BLaER1 (cell line): ENCODE results near the gene DPEP1.

Experiments used
- H3K27ac ChIP-seq: shearing (Covaris generic); formaldehyde crosslinking; 2 replicates; pipeline ENCODE4 v1.8.1; 2022
- H3K27me3 ChIP-seq: shearing (Covaris generic); formaldehyde crosslinking; 2 replicates; pipeline ENCODE4 v1.8.1; 2022
- H3K36me3 ChIP-seq: shearing (Covaris generic); formaldehyde crosslinking; 2 replicates; pipeline ENCODE4 v1.8.1; 2022
- H3K4me1 ChIP-seq: shearing (Covaris generic); formaldehyde crosslinking; 2 replicates; pipeline ENCODE4 v1.8.1; 2022
- H3K4me2 ChIP-seq: shearing (Covaris generic); formaldehyde crosslinking; 2 replicates; pipeline ENCODE4 v1.8.1; 2022
- H3K4me3 ChIP-seq: shearing (Covaris generic); formaldehyde crosslinking; 2 replicates; pipeline ENCODE4 v1.8.1; 2022
- H3K9ac ChIP-seq: shearing (Covaris generic); formaldehyde crosslinking; 2 replicates; pipeline ENCODE4 v1.8.1; 2022
- H3K9me3 ChIP-seq: shearing (Covaris generic); formaldehyde crosslinking; 2 replicates; pipeline ENCODE4 v1.8.1; 2022
- H4K20me1 ChIP-seq: shearing (Covaris generic); formaldehyde crosslinking; 2 replicates; pipeline ENCODE4 v1.8.1; 2022
- Cebpa-rat ChIP-seq: shearing (Covaris generic); IDR thresholded peaks from 2 replicates; pipeline ENCODE4 v1.8.1; 2022

Gene DPEP1

GRCh38 chr16:89642574-89642973 lies 29.1 kb downstream of the DPEP1 start:
- peaks cover under 1% of the 10 kb centered on the region; the same call in 1 of the 2 replicates for H4K20me1 ChIP-seq
- H3K36me3 ChIP-seq, result peaks cover 45% of the 10 kb centered on the region
- H3K27ac ChIP-seq, result 0 out of 2 replicates have a peak overlapping the region, but pooled peaks have one; percentile 8
- TF ChIP-seq Cebpa-rat, result no peak
- no peaks in the 10 kb centered on the region for H3K9me3 ChIP-seq
- peaks cover 50% of the 10 kb centered on the region for H3K4me1 ChIP-seq
- H3K4me2 ChIP-seq, result 0 out of 2 replicates have a peak overlapping the region, but pooled peaks have one; percentile 95
- no peak overlapping the region for H3K4me3 ChIP-seq
- no peaks in the 10 kb centered on the region for H3K27me3 ChIP-seq
- H3K9ac ChIP-seq, result no peak overlapping the region

DNA sequence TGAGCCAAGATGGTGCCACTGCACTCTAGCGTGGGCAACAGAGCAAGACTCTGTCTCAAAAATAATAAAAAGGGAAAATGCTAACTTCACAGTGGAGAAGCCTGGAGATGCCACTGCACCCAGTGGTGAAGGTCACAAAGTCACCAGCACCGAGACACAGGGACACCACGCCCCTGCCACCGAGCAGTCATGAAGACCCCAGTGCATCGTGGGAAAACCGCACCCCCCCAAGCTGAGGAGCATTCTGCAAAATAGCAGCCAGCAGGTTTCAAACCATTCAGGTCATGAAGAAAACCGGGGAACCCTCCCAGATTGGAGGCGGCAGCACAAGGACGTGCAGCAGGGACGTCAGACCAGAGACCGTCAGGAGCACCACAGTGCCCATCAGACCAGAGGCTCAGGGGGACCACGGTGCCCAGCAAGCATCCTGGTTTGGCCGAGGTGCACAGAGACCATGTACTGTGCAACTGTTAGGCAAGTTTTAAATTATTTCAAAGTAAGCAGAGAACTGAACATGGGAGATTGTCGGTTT lies 30.4 kb downstream of the DPEP1 start:
- H3K27me3 ChIP-seq, result no peaks in the 10 kb centered on the region
- H3K27ac ChIP-seq, result 0 out of 2 replicates have a peak overlapping the region, but pooled peaks have one; percentile 9
- no peak for TF ChIP-seq Cebpa-rat

DNA sequence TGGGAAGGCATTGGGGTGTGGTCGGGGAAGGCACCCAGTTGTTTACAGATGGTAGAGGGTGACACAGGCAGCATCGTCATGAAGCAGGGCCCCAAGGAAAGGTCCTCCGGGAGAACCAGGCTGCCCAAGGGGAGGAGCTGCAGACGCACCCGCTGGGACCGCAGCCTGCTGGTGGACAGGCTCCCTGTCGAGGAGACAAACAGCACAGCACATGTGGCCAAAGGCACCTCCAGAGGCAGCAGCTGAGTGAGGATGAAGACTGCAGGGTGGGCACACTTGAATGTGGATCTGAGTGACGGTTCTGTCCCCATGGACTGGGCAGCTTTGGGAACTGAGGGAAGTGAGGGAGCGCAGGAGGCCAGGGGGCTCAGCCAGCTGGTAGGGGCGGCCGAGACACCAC lies 31.7 kb downstream of the DPEP1 start:
- H3K4me1 ChIP-seq, result peaks cover 33% of the 10 kb centered on the region
- H3K27me3 ChIP-seq, result no peaks in the 10 kb centered on the region
- H3K4me2 ChIP-seq, result no peak overlapping the region
- TF ChIP-seq Cebpa-rat, result no peak
- no peaks in the 10 kb centered on the region for H3K9me3 ChIP-seq
- peaks cover 2% of the 10 kb centered on the region; the same call in 1 of the 2 replicates for H4K20me1 ChIP-seq
- H3K4me3 ChIP-seq, result no peak overlapping the region
- H3K36me3 ChIP-seq, result peaks cover 54% of the 10 kb centered on the region
- no peak overlapping the region for H3K9ac ChIP-seq
- no peak overlapping the region; the same call in 1 of the 2 replicates for H3K27ac ChIP-seq

More for the DNA sequence above, 30.4 kb downstream of the DPEP1 start:
- Histone ChIP-seq H3K9me3 (no peaks in the 10 kb centered on the region), H3K9ac (no peak overlapping the region; the same call in 1 of the 2 replicates), H4K20me1 (no peaks in the 10 kb centered on the region), H3K4me3 (no peak overlapping the region), H3K36me3 (peaks cover 44% of the 10 kb centered on the region), H3K4me2 (no peak overlapping the region), H3K4me1 (peaks cover 41% of the 10 kb centered on the region)

GRCh38 chr16:89646270-89646669 lies 32.8 kb downstream of the DPEP1 start:
- Histone ChIP-seq H4K20me1 (peaks cover 13% of the 10 kb centered on the region), H3K4me2 (no peak overlapping the region), H3K4me3 (no peak overlapping the region), H3K27ac (no peak overlapping the region), H3K27me3 (no peaks in the 10 kb centered on the region), H3K36me3 (peaks cover 65% of the 10 kb centered on the region), H3K9ac (no peak overlapping the region), H3K4me1 (peaks cover 21% of the 10 kb centered on the region), H3K9me3 (no peaks in the 10 kb centered on the region)
- TF ChIP-seq Cebpa-rat, result no peak

DNA sequence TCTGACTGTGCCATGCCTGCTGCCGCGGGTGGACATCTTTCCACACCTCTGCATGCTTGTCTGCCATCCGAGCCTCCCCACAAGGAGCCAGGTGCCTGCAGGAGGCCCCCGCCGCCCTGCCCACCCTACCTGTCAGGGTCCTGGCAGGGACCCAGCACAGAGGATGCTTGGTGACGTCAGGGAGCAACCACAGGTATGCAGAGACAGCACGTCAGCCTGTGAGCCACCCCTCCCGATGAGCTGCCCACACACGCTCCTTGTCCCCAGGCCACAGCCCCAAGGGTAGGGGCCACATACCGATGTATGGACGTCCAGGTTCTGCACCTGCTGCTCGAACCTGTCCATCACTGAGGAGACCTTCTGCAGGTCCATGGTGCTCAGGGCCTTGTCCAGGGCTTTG lies 33.5 kb downstream of the DPEP1 start:
- H3K9me3 ChIP-seq, result no peaks in the 10 kb centered on the region
- no peak overlapping the region for H3K4me3 ChIP-seq
- H3K27ac ChIP-seq, result no peak overlapping the region
- no peak overlapping the region for H3K4me2 ChIP-seq
- H3K9ac ChIP-seq, result no peak overlapping the region
- H4K20me1 ChIP-seq, result peaks cover 20% of the 10 kb centered on the region
- peaks cover 16% of the 10 kb centered on the region for H3K4me1 ChIP-seq
- H3K36me3 ChIP-seq, result peaks cover 72% of the 10 kb centered on the region
- H3K27me3 ChIP-seq, result no peaks in the 10 kb centered on the region
- no peak for TF ChIP-seq Cebpa-rat

DNA sequence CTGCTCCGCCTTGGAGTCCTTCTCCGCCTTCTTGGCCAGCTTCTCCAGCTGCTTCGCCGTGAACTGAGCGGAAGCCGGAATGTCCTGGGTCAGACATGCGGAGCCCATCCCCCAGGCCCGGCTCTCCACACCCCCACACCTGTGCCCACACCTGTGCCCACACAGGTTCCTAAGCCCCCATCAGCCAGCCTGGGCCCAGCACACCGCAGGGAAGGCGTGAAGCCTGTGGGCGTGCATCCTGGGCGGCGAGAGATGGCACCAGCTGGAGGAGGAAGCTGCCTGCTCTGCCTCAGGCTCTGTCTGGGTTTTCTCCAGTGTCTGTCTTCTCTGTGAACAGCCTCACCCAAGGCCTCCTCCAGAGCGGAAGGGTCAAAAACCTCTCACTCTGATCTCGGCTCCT lies 38.1 kb downstream of the DPEP1 start:
- Histone ChIP-seq H3K27me3 (no peaks in the 10 kb centered on the region), H4K20me1 (peaks cover 63% of the 10 kb centered on the region), H3K4me1 (peaks cover 33% of the 10 kb centered on the region), H3K4me2 (no peak overlapping the region), H3K9me3 (no peaks in the 10 kb centered on the region), H3K9ac (0 out of 2 replicates have a peak overlapping the region, but pooled peaks have one; percentile 6), H3K4me3 (no peak overlapping the region), H3K27ac (no peak overlapping the region), H3K36me3 (peaks cover 67% of the 10 kb centered on the region)
- no peak for TF ChIP-seq Cebpa-rat

DNA sequence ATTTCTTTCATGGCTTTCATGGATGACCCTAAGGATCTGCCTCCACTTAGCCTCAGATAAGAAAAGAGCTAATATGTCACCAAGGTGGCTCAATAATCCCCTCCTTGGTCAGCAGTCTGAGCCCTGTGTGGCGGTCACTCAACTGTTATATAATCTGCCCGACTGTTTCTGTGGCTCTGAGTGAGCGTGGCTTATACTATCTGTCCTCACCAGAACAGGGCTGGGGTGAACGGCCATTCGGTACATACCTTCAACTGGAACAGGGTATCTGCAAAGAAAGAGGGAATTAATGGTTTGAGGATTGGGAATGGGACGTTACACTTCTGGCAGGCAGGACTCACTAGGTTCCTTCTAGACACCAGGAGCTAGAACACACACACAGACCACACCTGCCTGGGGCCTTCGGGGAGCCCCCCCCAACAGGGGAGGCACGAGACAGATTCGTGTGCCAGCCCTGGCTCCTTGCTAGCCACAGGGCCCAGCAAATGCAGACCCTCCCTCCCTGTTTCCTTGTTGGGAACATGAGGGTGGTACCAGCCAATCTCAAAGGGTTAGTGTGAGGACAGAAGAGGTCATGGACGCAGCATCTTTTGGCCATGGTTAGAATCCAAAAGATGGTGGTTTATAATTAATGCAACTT lies 40.3 kb downstream of the DPEP1 start:
- no peak overlapping the region for H3K4me2 ChIP-seq
- peaks cover 66% of the 10 kb centered on the region for H4K20me1 ChIP-seq
- TF ChIP-seq Cebpa-rat, result no peak

GRCh38 chr16:89655062-89655643 lies 41.7 kb downstream of the DPEP1 start:
- Histone ChIP-seq H3K27me3 (no peaks in the 10 kb centered on the region), H3K4me3 (no peak overlapping the region), H3K27ac (no peak overlapping the region), H3K9ac (0 out of 2 replicates have a peak overlapping the region, but pooled peaks have one; percentile 48), H3K4me2 (peak overlapping the region; percentile 89), H3K9me3 (no peaks in the 10 kb centered on the region), H3K4me1 (peaks cover 53% of the 10 kb centered on the region), H3K36me3 (peaks cover 48% of the 10 kb centered on the region), H4K20me1 (peaks cover 64% of the 10 kb centered on the region)
- TF ChIP-seq Cebpa-rat, result no peak

More for the DNA sequence above, 40.3 kb downstream of the DPEP1 start:
- Histone ChIP-seq H3K27me3 (no peaks in the 10 kb centered on the region), H3K4me3 (no peak overlapping the region), H3K36me3 (peaks cover 52% of the 10 kb centered on the region), H3K9ac (no peak overlapping the region), H3K9me3 (no peaks in the 10 kb centered on the region), H3K27ac (no peak overlapping the region), H3K4me1 (peaks cover 43% of the 10 kb centered on the region)

DNA sequence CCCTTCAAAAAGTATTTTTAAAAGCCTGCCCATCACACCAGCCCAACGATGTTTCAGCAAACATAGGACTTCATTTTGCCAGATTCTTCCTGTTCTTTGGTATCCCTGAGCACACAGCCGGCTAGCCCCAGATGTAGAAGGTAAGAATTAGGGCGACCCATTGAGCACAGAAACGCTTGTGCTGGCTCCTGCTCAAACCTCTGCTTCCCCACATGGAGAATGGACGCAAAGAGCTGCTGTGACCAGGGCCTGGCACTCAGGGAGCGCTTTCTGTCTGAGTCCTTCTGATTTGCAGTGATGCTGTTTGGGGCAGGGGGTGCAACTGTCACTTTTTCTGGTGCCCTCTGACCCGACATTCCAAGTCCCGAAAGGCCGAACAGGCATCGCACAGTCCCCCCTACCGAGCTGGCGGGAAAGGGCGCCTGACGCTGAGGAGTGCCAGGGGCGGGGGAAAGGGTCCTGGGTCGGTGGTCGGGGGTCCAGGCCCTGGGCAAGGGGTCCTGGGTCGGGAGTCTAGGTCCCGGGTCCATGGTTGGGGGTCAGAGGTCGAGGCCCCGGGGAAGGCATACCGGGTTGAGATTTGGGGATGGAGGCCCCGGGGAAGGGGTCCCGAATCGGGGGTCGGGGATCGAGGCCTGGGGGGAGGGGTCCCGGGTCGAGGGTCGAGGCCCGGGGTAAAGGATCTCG lies 43.1 kb downstream of the DPEP1 start:
- Histone ChIP-seq H3K36me3 (peaks cover 48% of the 10 kb centered on the region), H3K9me3 (no peaks in the 10 kb centered on the region), H3K9ac (peak overlapping the region; percentile 94)

More for the DNA sequence above, 43.1 kb downstream of the DPEP1 start:
- H3K4me2 ChIP-seq, result peak overlapping the region; percentile 89
- peaks cover 50% of the 10 kb centered on the region for H4K20me1 ChIP-seq
- peak overlapping the region; percentile 91 for H3K27ac ChIP-seq
- no peak for TF ChIP-seq Cebpa-rat
- peak overlapping the region; percentile 97 for H3K4me3 ChIP-seq
- no peaks in the 10 kb centered on the region for H3K27me3 ChIP-seq
- H3K4me1 ChIP-seq, result peaks cover 53% of the 10 kb centered on the region
